A549 treated with ZK216348 at 1 μM for 4 hours (cell line): ENCODE measurements around the gene ZNF629. TPM values are rescaled to one million over a fixed set of nuclear protein-coding genes. Genes with fewer than 3 reads are reported as not detected.

Experiments used
- total RNA-seq: library from RNA; stranded (reverse); fragments of 200-300 nt; extraction: Qiagen RNA extraction; gene quantifications from 5 replicates; pipeline ENCODE4 v1.2.3, GENCODE V29; 2022; ENCODE audit warnings: low read depth

The ZNF629 gene
- 15.6 to 17.9 TPM (median 17.8 TPM) in 5 replicates for total RNA-seq

DNA sequence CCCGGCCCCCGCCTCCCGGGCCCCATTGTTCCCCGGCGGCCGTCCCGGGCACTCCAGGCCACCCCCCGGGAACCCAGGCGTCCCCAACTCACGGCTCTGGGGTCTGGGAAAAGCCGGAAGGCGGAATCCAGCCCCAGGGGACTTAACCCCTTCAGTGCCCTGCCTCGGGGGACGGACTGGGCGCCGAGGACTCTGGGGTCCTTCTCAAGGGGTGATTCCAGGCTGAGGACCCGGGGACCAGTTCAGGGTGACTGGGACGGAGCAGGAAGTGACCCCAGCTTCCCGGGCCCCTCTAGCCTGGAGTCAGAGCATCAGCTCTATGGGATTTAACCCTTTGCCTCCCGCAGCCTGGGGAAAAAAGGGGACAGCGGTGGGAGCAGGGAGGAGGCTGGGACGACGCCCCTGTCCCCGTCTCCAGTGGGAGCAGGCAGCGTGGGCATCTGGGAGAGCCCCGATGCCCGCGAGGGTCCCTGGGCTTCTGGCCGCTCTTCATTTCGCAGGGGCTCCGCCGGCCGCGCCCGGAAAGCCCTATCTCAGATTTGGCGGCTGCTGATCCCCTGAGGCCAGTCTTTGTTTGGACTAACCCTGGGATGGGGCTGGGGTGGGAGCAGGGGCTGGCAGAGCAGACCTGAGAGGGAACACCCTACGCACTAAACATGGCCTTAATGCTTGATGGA lies at the start of gene ZNF629:
TSS of gene ZNF629 (minus strand) at position 270 of the 677 bp plus-strand sequence. CDS start 2,723 bp downstream, outside the sequence.

DNA sequence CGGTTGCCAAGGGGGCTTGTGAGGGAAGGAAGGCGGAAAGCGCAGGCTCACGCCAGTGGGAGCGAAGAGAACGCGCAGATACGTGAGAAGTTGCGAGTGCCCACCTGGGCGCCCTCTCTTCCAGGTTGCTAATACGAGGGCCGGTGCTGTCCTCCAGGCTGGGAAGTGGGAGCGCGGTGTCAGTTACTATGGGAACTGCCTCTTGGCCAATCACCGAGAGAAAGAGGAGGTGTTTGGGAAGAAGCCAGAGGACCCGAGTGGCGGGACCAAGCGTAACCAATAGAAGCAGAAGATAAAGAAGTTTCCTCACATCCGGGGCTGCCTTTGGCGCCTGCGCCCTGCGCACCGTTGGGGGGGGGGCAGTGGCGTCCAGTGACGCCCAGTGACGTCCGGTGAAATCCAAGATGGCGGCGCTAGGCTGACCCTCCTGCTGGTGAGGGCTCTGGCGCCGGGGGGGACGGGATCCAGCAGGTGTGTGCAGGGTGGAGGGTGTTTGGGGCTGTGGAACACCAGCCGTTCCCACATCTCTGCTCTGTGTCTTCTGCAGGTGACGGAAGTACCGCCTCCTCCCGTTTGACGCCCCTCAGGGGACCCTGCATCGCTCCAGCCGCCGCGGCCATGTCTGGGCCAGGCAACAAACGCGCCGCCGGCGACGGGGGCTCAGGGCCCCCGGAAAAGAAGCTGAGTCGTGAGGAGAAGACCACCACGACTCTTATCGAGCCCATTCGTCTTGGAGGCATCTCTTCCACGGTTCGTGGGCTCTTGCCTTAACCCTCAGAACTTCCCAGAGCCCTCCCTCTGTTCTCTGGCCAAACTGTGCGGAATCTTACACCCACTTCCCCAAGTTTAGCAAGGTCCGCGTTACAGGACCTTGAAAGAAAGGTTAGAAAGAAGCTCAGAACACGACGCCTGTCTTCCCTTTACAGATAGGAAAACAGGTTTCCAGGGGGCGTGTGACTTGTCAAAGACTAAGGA lies 24.8 kb downstream of the ZNF629 start, which contains the start of the genes CFAP119 and RNF40:
TSS of gene CFAP119 (minus strand) at position 135 of the 975 bp plus-strand sequence. CDS start 314 bp downstream, outside the sequence.
TSS of gene RNF40 (plus strand) at position 395 of the 975 bp plus-strand sequence. CDS start at position 619, 224 bp downstream.

DNA sequence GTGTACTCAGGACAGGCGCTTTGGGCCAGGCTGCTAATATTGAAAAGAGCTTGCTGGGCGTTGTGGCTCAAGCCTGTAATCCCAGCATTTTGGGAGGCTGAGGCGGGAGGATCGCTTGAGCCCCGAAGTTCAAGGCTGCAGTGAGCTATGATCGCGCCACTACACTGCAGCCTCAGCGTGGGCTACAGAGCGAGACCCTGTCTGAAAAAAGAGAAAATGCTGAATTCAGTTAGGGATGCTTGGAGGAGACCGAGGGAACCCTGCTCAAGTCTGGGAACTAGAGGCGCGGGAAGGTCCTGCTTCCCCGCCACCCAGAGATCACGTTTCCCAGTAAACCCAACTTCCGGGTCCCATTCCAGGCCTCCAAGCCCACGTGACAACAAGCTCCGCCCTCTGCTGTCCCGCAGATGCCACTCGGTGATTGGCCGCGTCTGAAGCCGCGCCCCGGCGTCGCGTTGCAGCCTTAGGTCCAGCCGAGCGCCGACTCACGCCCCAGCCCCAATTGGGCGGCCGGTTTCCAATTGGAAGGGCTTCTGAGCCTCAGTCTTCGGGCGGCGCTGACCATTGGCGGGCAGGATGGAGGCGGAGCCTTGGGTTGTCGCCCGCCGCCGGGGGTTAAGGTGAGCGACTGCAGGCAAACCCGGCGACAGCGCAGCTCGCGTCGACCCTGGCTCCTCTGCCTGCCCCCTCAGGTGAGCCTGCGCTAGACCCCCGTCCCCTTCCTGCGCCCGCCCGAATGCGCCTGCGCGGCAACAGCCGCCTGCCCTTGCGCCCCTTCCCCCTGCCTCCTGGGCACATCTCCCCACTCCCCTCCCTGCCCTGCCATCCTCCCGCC lies 39.0 kb downstream of the ZNF629 start, which contains the start of gene PHKG2:
TSS of gene PHKG2 (plus strand) at position 627 of the 835 bp plus-strand sequence. CDS start 396 bp downstream, outside the sequence.

Other genes starting within 250 kb of the ZNF629 start
- 3.1 to 7.0 TPM (median 5.5 TPM) in 5 replicates for gene ZNF764, start 228.8 kb downstream of the ZNF629 start, total RNA-seq
- gene ZNF688, start 215.5 kb downstream of the ZNF629 start, total RNA-seq, result 6.1 to 12.0 TPM (median 7.0 TPM) in 5 replicates
- not detected in 5 replicates for gene ZNF785, start 201.5 kb downstream of the ZNF629 start, total RNA-seq
- gene ZNF689, start 176.8 kb downstream of the ZNF629 start, total RNA-seq, result 7.7 to 9.6 TPM (median 8.6 TPM) in 5 replicates
- gene PRR14, start 136.2 kb downstream of the ZNF629 start, total RNA-seq, result 17.0 to 26.6 TPM (median 23.2 TPM) in 5 replicates
- 24.6 to 46.9 TPM (median 43.3 TPM) in 5 replicates for gene FBRS, start 128.8 kb downstream of the ZNF629 start, total RNA-seq
- 5.9 to 34.3 TPM (median 23.6 TPM) in 5 replicates for gene SRCAP, start 88.0 kb downstream of the ZNF629 start, total RNA-seq
- gene PHKG2, start 38.8 kb downstream of the ZNF629 start, total RNA-seq, result 15.2 to 28.7 TPM (median 25.5 TPM) in 5 replicates
- gene CFAP119, start 25.1 kb downstream of the ZNF629 start, total RNA-seq, result 4.3 to 10.0 TPM (median 8.4 TPM) in 5 replicates
- 51.8 to 92.6 TPM (median 84.3 TPM) in 5 replicates for gene RNF40, start 24.9 kb downstream of the ZNF629 start, total RNA-seq
- 24.0 to 43.8 TPM (median 43.2 TPM) in 5 replicates for gene BCL7C, start 106.9 kb upstream of the ZNF629 start, total RNA-seq
- gene CTF1, start 109.4 kb upstream of the ZNF629 start, total RNA-seq, result 0.14 to 0.32 TPM (median 0.30 TPM) in 3 of 5 replicates, not detected in the others
- 8.6 to 23.7 TPM (median 22.0 TPM) in 5 replicates for gene FBXL19, start 136.4 kb upstream of the ZNF629 start, total RNA-seq
- gene ORAI3, start 161.9 kb upstream of the ZNF629 start, total RNA-seq, result 8.1 to 18.1 TPM (median 12.5 TPM) in 5 replicates
- 12.6 to 22.9 TPM (median 21.6 TPM) in 5 replicates for gene SETD1A, start 170.5 kb upstream of the ZNF629 start, total RNA-seq
- gene HSD3B7, start 198.0 kb upstream of the ZNF629 start, total RNA-seq, result 9.5 to 18.2 TPM (median 13.8 TPM) in 5 replicates
- 1.6 to 2.9 TPM (median 1.8 TPM) in 5 replicates for gene STX1B, start 223.4 kb upstream of the ZNF629 start, total RNA-seq
- gene STX4, start 246.4 kb upstream of the ZNF629 start, total RNA-seq, result 48.5 to 73.3 TPM (median 68.5 TPM) in 5 replicates